ENCODE results near the gene ARHGEF7.

GRCh38 chr13:111323549-111323948 lies 208.4 kb downstream of the ARHGEF7 start:
- TF ChIP-seq CTCF (IDR thresholded peaks at IDR 0.05): no peak
- no peak for TF ChIP-seq POLR2A (IDR thresholded peaks at IDR 0.05)
